ENCODE results near the gene FOXK1.

GRCh38 chr7:4740796-4741195 lies 58.7 kb downstream of the FOXK1 start:
- TF ChIP-seq CTCF (IDR thresholded peaks at IDR 0.05), result no peak
- no peak for TF ChIP-seq POLR2A (IDR thresholded peaks at IDR 0.05)

Data from ovary (tissue), 3 donors.